GM18511 (cell line): ENCODE data around the gene C1orf232.

ENCODE experiments used
- ATAC-seq: cut with Tn5 transposase; IDR thresholded peaks from one replicate; pipeline ENCODE4 v1.9.1; 2021; ENCODE audit warnings: mild to moderate bottlenecking, moderate library complexity; ENCODE audit not compliant: unreplicated experiment

C1orf232 gene

GRCh38 chr1:26180010-26180506 is 11.3 kb upstream of the C1orf232 start:
- ATAC-seq, result no peak

- no peak for ATAC-seq
Measured at GRCh38 chr1:26177182-26177684, 8.5 kb upstream of the C1orf232 start, which contains the start of gene CNKSR1. Gene CNKSR1, plus strand, starts transcription at chr1:26177491. Its CDS starts 57 bp downstream, at chr1:26177548.

- ATAC-seq, result no peak
Measured at GRCh38 chr1:26175346-26175745, 6.6 kb upstream of the C1orf232 start.

- ATAC-seq, result no peak
Measured at GRCh38 chr1:26171084-26172072, 2.6 kb upstream of the C1orf232 start, which contains the start of gene ZNF593OS. Gene ZNF593OS, minus strand, starts transcription at chr1:26171832. Its CDS starts 171 bp downstream, at chr1:26171661.

GRCh38 chr1:26170472-26170821 is 1.7 kb upstream of the C1orf232 start:
- no peak for ATAC-seq

GRCh38 chr1:26169669-26170471 is 1.1 kb upstream of the C1orf232 start, which contains the start of gene ZNF593:
Gene ZNF593, plus strand, starts transcription at chr1:26169908. Its CDS starts 76 bp downstream, at chr1:26169984.
- peak; percentile 94 for ATAC-seq

GRCh38 chr1:26169198-26169554 is 413 bp upstream of the C1orf232 start:
- no peak for ATAC-seq

GRCh38 chr1:26166719-26167281 is 2.0 kb downstream of the C1orf232 start:
- no peak for ATAC-seq

GRCh38 chr1:26164861-26165842 is 3.6 kb downstream of the C1orf232 start:
- no peak for ATAC-seq

- ATAC-seq, result no peak
Measured at GRCh38 chr1:26164036-26164860, 4.5 kb downstream of the C1orf232 start.

- no peak for ATAC-seq
Measured at GRCh38 chr1:26163684-26164035, 5.1 kb downstream of the C1orf232 start.

GRCh38 chr1:26162220-26162709 is 6.5 kb downstream of the C1orf232 start:
- no peak for ATAC-seq

- no peak for ATAC-seq
Measured at GRCh38 chr1:26161415-26162219, 7.1 kb downstream of the C1orf232 start.

GRCh38 chr1:26160527-26161414 is 8.0 kb downstream of the C1orf232 start:
- ATAC-seq, result no peak

- ATAC-seq, result no peak
Measured at GRCh38 chr1:26159743-26160039, 9.1 kb downstream of the C1orf232 start.

- no peak for ATAC-seq
Measured at GRCh38 chr1:26158908-26159742, 9.6 kb downstream of the C1orf232 start, which contains the start of gene FAM110D. Gene FAM110D, plus strand, starts transcription at chr1:26159079. Its CDS starts 2,213 bp downstream, at chr1:26161292.
